ENCODE data around the gene APLNR. TPM values are rescaled to one million over a fixed set of nuclear protein-coding genes. Genes with fewer than 3 reads are reported as not detected.

Gene APLNR
- total RNA-seq, 4 donors from 2014 or later: 0.82 to 1.7 (median 1.1) TPM

- TF ChIP-seq CTCF (IDR thresholded peaks at IDR 0.05; ENCODE audit: low read depth): no peak
Measured at GRCh38 chr11:57276169-57276970, 39.3 kb upstream of the APLNR start.

- TF ChIP-seq CTCF (IDR thresholded peaks at IDR 0.05; ENCODE audit: low read depth): no peak
Measured at GRCh38 chr11:57275582-57275981, 38.5 kb upstream of the APLNR start.

DNA sequence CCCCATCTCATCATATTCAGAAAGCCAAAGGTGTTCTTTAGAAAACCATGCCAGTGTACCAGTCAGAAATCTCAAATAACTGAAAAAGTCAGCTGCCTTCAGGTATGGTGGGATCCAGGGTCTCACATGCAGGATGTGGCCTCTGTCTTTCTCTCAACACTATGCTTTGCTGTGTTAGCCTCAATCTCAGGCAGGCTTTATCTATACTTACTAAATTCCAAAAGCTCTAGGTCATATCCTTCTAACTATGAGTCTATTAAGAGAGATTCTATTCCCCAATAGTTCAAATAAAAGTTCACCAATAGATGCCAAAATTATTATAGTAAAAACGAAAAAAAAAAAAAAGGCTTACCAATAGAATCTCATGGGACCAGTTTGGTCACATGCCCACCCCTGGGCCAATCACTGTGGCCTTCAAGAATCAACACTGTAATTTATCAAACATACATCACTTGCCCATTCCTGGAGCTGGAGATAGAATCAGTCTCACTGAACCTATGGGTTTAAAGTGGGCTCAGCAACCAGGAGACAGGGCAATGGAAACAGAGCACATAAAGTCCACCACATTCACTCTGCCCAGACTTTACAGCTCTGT, 38.0 kb upstream of the APLNR start:
- no peak for TF ChIP-seq CTCF (IDR thresholded peaks at IDR 0.05; ENCODE audit: low read depth)

- TF ChIP-seq CTCF (IDR thresholded peaks at IDR 0.05; ENCODE audit: low read depth): no peak
Measured at GRCh38 chr11:57273448-57274058, 36.5 kb upstream of the APLNR start.

- TF ChIP-seq CTCF (IDR thresholded peaks at IDR 0.05; ENCODE audit: low read depth): no peak
Measured at GRCh38 chr11:57269571-57270021, 32.5 kb upstream of the APLNR start.

- no peak for TF ChIP-seq CTCF (IDR thresholded peaks at IDR 0.05; ENCODE audit: low read depth)
Measured at GRCh38 chr11:57266157-57266556, 29.1 kb upstream of the APLNR start.

DNA sequence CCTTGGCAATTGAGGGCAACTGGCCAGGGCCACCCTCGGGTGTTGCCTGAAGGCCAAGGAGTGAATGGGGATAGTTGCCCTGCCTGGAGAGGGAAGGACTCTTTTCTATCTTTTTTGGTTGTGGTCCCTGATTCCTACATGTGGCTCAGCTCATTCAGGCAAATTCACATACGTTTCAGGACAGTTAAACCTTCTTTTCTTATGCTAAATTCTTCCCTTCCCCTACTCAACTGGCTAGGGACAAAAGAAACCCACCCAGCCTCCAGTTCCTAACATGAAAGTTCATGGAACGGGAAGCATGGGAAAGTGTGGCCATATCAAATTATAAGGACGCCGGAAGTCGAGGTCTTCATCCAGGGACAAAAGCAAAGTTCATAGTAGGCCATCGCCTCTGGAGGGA, 26.3 kb upstream of the APLNR start:
- no peak for TF ChIP-seq CTCF (IDR thresholded peaks at IDR 0.05; ENCODE audit: low read depth)

Measured in subcutaneous adipose tissue (tissue), 4 donors.